ENCODE data around the gene KMT5B.
A peak's percentile ranks its signal among the peaks of the same experiment; 100 is the strongest.

DNA sequence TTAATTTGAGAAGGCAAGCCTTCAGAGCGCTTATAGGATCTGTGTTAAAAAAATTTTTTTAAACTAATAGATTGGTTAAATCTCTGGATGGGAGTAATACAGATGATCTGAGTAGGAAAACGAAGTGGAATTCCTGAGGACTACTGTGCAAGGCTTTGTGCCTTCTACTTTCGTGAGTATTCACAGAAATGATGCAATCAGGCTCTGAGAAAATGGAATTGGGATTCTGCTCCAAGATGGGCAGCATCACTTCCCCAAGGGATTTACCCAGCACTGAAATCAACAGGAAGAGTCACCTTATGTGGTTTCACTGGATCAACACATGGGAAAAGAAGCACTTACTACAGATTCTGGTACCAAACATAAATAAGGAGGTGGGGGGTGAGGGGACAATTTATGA is 12.5 kb downstream of the KMT5B start:
- TF ChIP-seq RAD21 (IDR thresholded peaks at IDR 0.05; ENCODE audit: low read length) = no peak
- TF ChIP-seq CTCF (conservative IDR thresholded peaks at IDR 0.05; ENCODE audit: low read depth, low read length) = no peak
- TF ChIP-seq POLR2A (IDR thresholded peaks at IDR 0.05; ENCODE audit: low read depth, low read length) = no peak
- TF ChIP-seq, protein P1, sequence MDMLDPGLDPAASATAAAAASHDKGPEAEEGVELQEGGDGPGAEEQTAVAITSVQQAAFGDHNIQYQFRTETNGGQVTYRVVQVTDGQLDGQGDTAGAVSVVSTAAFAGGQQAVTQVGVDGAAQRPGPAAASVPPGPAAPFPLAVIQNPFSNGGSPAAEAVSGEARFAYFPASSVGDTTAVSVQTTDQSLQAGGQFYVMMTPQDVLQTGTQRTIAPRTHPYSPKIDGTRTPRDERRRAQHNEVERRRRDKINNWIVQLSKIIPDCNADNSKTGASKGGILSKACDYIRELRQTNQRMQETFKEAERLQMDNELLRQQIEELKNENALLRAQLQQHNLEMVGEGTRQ (IDR thresholded peaks at IDR 0.05; ENCODE audit: low read depth, low read length) = no peak
- TF ChIP-seq SMC3 (IDR thresholded peaks at IDR 0.05; ENCODE audit: low read depth, low read length) = no peak
- no peak for TF ChIP-seq MAFK (IDR thresholded peaks at IDR 0.05; ENCODE audit: low read depth, low read length)
- TF ChIP-seq BHLHE40 (IDR thresholded peaks at IDR 0.05; ENCODE audit: low read depth, low read length) = no peak
- TF ChIP-seq MXI1 (IDR thresholded peaks at IDR 0.05; ENCODE audit: borderline replicate concordance, low read depth, low read length) = no peak
- TF ChIP-seq CEBPB (IDR thresholded peaks at IDR 0.05; ENCODE audit: low read depth, low read length) = peak; percentile 96

All from IMR-90 (cell line).